Stimulated activated CD8-positive, alpha-beta memory T cell treated with anti-CD3 and anti-CD28 coated beads, Interleukin-12 subunit alpha, Interleukin-12 subunit beta, amount 100 ng/mL, for 24 hours (primary cell): ENCODE measurements around the gene KRTAP10-9.
"Not testable (repeated sequence)": the region's sequence is repeated elsewhere in the genome, so short reads cannot be mapped to it uniquely, and the experiment has no call there.

ENCODE experiments used
- DNase-seq: peaks from one replicate; pipeline ENCODE4 v3.0.0-alpha.2; 2020; ENCODE audit errors: extremely low read depth

The KRTAP10-9 gene

GRCh38 chr21:44639331-44639655, 12.4 kb downstream of the KRTAP10-9 start:
- DNase-seq: no peak

GRCh38 chr21:44640761-44641160, 13.9 kb downstream of the KRTAP10-9 start:
- no peak for DNase-seq

GRCh38 chr21:44643741-44644310, 16.9 kb downstream of the KRTAP10-9 start:
- no peak for DNase-seq

GRCh38 chr21:44644878-44645277, 18.0 kb downstream of the KRTAP10-9 start:
- DNase-seq: no peak

GRCh38 chr21:44646366-44647221, 19.7 kb downstream of the KRTAP10-9 start, which contains the start of gene KRTAP10-11:
TSS of gene KRTAP10-11 (plus strand) at chr21:44646414. CDS start at chr21:44646459, 45 bp downstream.
- DNase-seq: not testable (repeated sequence)

- DNase-seq: no peak
Measured at GRCh38 chr21:44647222-44647552, 20.3 kb downstream of the KRTAP10-9 start.

GRCh38 chr21:44648557-44649311, 21.8 kb downstream of the KRTAP10-9 start:
- no peak for DNase-seq

GRCh38 chr21:44649521-44650100, 22.7 kb downstream of the KRTAP10-9 start:
- DNase-seq: no peak

- no peak for DNase-seq
Measured at GRCh38 chr21:44650265-44650972, 23.5 kb downstream of the KRTAP10-9 start.

GRCh38 chr21:44650973-44651675, 24.2 kb downstream of the KRTAP10-9 start:
- DNase-seq: no peak

GRCh38 chr21:44653123-44653522, 26.2 kb downstream of the KRTAP10-9 start:
- no peak for DNase-seq

GRCh38 chr21:44653656-44654575, 27.0 kb downstream of the KRTAP10-9 start:
- DNase-seq: no peak

- no peak for DNase-seq
Measured at GRCh38 chr21:44654576-44655175, 27.8 kb downstream of the KRTAP10-9 start, which contains the start of gene KRTAP12-4. TSS of gene KRTAP12-4 (minus strand) at chr21:44654659. CDS start at chr21:44654614, 45 bp downstream.

GRCh38 chr21:44656868-44657267, 30.0 kb downstream of the KRTAP10-9 start:
- no peak for DNase-seq

- DNase-seq: no peak
Measured at GRCh38 chr21:44657635-44658540, 31.0 kb downstream of the KRTAP10-9 start, which contains the start of gene KRTAP12-3. TSS of gene KRTAP12-3 (plus strand) at chr21:44657932. CDS start at chr21:44657980, 48 bp downstream.

GRCh38 chr21:44658541-44658910, 31.6 kb downstream of the KRTAP10-9 start:
- DNase-seq: no peak

- DNase-seq: no peak
Measured at GRCh38 chr21:44658913-44659595, 32.2 kb downstream of the KRTAP10-9 start.

GRCh38 chr21:44661567-44661966, 34.7 kb downstream of the KRTAP10-9 start:
- not testable (repeated sequence) for DNase-seq
